Choroid plexus epithelial cell (primary cell): ENCODE measurements around the gene PIK3C2A.

Experiments used
- DNase-seq: peaks from one replicate; pipeline ENCODE4 v3.0.0-alpha.2; 2010; ENCODE audit warnings: low read depth
- H3K4me3 ChIP-seq: 2 replicates; pipeline ENCODE4 v1.5.1; 2011; ENCODE audit warnings: low read depth, mild to moderate bottlenecking, control low read depth, low read length, moderate library complexity
- TF ChIP-seq, protein P1 (sequence below): conservative IDR thresholded peaks from 2 replicates; pipeline ENCODE4 v1.5.1; 2011; ENCODE audit warnings: low read depth, mild to moderate bottlenecking, control low read depth, inconsistent platforms, low read length, moderate library complexity

Gene PIK3C2A

DNA sequence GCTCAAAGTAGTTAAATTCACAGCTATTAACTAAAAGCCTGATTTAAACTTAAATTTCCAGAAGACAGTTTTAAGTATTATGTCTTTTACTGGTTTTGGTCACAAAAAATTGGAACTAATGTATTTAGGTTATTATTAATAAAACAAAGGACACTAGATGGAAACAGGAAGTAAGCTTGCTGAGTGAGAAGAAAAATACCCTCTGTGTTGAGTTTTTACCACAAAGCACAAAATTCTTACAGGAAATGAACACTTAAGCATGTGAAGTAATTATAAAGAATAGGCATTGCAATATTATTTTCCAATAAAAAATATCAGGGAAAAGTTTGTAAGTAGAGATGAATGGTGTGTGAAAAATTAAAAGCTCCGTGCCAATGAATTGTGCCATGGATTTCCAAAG, 46.3 kb downstream of the PIK3C2A start:
- TF ChIP-seq, protein P1, sequence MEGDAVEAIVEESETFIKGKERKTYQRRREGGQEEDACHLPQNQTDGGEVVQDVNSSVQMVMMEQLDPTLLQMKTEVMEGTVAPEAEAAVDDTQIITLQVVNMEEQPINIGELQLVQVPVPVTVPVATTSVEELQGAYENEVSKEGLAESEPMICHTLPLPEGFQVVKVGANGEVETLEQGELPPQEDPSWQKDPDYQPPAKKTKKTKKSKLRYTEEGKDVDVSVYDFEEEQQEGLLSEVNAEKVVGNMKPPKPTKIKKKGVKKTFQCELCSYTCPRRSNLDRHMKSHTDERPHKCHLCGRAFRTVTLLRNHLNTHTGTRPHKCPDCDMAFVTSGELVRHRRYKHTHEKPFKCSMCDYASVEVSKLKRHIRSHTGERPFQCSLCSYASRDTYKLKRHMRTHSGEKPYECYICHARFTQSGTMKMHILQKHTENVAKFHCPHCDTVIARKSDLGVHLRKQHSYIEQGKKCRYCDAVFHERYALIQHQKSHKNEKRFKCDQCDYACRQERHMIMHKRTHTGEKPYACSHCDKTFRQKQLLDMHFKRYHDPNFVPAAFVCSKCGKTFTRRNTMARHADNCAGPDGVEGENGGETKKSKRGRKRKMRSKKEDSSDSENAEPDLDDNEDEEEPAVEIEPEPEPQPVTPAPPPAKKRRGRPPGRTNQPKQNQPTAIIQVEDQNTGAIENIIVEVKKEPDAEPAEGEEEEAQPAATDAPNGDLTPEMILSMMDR: no peak
- H3K4me3 ChIP-seq: no peak overlapping the region
- peak; percentile 22 for DNase-seq

DNA sequence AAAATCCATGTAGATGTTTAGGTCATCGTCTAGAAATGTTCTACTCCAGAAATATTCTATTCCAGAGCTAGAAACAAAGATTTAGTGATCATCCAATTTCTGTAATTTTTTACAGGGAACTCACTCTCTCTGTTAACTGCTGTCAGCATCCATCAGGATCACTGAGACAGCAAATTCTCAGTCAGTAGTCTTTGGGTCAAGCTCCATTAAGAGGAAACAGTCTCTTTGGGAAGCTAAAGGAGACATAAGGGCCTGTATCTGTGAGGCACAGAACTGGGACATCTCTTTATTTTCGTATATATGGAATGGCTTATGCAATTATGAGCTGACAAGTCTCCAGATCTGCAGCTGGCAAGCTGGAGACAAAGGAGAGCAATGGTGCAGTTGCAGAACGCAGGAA, 48.3 kb downstream of the PIK3C2A start:
- no peak overlapping the region for H3K4me3 ChIP-seq
- TF ChIP-seq, protein P1: no peak
- no peak for DNase-seq
